Esophagus squamous epithelium (tissue), 5 donors: Measurements from ENCODE around the gene BLOC1S3. TPM values are rescaled to one million over a fixed set of nuclear protein-coding genes. Genes with fewer than 3 reads are reported as not detected.

Source experiments
- DNase-seq: peaks from one replicate; lab custom pipeline; 2025; lab: John Stamatoyannopoulos, UW
- H3K27ac ChIP-seq, 4 donors: fragments of 200-600 bp; sonication (generic); one replicate each; pipeline ENCODE4 v1.5.1; 2016 to 2019; ENCODE audit warnings: mild to moderate bottlenecking in 1 of 4
- H3K27me3 ChIP-seq, 4 donors: fragments of 200-600 bp; sonication (generic); 1 replicate in 3 of 4; 2 replicates in 1 of 4; pipeline versions ENCODE4 v1.5.1 to v1.6.0; 2017 to 2021; ENCODE audit warnings: antibody characterized with exemption in 1 of 4
- H3K36me3 ChIP-seq, 3 donors: fragments of 200-600 bp; sonication (generic); one replicate each; pipeline ENCODE4 v1.5.1; 2016 to 2019
- H3K4me1 ChIP-seq, 3 donors: fragments of 200-600 bp; sonication (generic); one replicate each; pipeline ENCODE4 v1.5.1; 2017 to 2019
- H3K4me3 ChIP-seq, 4 donors: fragments of 200-600 bp; sonication (generic); 1 replicate in 3 of 4; 2 replicates in 1 of 4; pipeline ENCODE4 v1.5.1; 2016 to 2019; ENCODE audit warnings: mild to moderate bottlenecking in 2 of 4, moderate library complexity in 1 of 4
- H3K9me3 ChIP-seq, 3 donors: fragments of 200-600 bp; sonication (generic); one replicate each; pipeline ENCODE4 v1.5.1; 2016 to 2019
- POLR2A ChIP-seq, 4 donors: fragments of 450-650 bp; IDR thresholded peaks; one replicate each; pipeline ENCODE4 v1.6.1; 2017; ENCODE audit warnings: antibody characterized with exemption in 4 of 4, mild to moderate bottlenecking in 4 of 4, moderate library complexity in 3 of 4
- WGBS, 2 donors: methylation state at CpG; one replicate each; pipeline ENCODE4 v1.1.5; 2018; 5-methylcytosine and 5-hydroxymethylcytosine counted together
- intact Hi-C: fragments of 100-400 bp; cut with DNase I; formaldehyde crosslinking; loops from one replicate; pipeline ENCODE4 v1.15.0; 2022
- total RNA-seq, 4 donors: library from RNA; depleted of rRNA; stranded (reverse); fragments of >200 nt; gene quantifications; one replicate each; pipeline ENCODE4 v1.1.0, GENCODE V29; 2016
- TF ChIP-seq, protein P1 (sequence below), 6 experiments: fragments of 450-650 bp in 4 of 6; fragments of 200-600 bp in 2 of 6; sonication (generic) in 2 of 6; IDR thresholded peaks; one replicate each; pipeline ENCODE4 v1.5.1; 2016 to 2019; ENCODE audit warnings: antibody characterized with exemption in 6 of 6, mild to moderate bottlenecking in 4 of 6, moderate library complexity in 4 of 6
- donor health status: DM: yes; HTN: yes; CAD: no.

Gene BLOC1S3
- total RNA-seq, 4 donors from 2014 or later: 7.9 to 18.4 (median 10.4) TPM

DNA sequence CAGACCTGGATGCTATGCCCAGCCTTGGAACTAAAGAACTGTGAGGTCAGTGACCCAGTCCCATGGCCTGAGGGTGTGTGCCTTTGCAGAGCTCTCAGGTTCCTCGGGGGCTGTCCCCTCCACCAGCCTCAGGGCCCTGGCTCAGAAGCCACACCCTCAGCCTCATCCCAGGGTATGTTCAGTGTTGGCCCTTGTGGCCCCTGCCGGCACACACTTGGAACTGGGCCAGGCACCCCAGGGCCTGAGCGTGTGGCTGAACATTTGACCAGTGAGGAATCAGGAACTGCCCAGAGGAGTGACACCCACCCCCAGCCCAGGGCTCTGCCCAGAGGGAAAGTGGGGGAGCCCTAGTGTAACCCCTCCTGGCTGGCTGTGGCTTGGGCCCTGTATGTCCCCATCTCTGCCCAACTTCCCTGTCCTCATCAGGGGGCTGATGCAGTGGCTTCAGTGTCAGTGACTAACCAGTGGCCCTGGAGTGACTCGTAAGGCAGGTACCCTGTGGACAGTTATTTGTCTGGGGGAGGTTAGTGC is 27.8 kb upstream of the BLOC1S3 start:
- Histone ChIP-seq H3K36me3 (peaks cover 0 to 31% (median 6%) of the 10 kb centered on the region in 3 donors), H3K27ac (no peak overlapping the region), H3K9me3 (no peaks in the 10 kb centered on the region), H3K4me1 (peaks cover 33 to 53% (median 33%) of the 10 kb centered on the region in 3 donors), H3K27me3 (peaks cover 0 to 51% (median 3%) of the 10 kb centered on the region in 4 donors), H3K4me3 (no peak overlapping the region)
- WGBS, 2 donors: 41% methylated on average over 3 of the region's 4 CpGs; no CpG with 5 or more reads in 1 of the 2 donors
- intact Hi-C loops: no loop called here
- TF ChIP-seq, protein P1, sequence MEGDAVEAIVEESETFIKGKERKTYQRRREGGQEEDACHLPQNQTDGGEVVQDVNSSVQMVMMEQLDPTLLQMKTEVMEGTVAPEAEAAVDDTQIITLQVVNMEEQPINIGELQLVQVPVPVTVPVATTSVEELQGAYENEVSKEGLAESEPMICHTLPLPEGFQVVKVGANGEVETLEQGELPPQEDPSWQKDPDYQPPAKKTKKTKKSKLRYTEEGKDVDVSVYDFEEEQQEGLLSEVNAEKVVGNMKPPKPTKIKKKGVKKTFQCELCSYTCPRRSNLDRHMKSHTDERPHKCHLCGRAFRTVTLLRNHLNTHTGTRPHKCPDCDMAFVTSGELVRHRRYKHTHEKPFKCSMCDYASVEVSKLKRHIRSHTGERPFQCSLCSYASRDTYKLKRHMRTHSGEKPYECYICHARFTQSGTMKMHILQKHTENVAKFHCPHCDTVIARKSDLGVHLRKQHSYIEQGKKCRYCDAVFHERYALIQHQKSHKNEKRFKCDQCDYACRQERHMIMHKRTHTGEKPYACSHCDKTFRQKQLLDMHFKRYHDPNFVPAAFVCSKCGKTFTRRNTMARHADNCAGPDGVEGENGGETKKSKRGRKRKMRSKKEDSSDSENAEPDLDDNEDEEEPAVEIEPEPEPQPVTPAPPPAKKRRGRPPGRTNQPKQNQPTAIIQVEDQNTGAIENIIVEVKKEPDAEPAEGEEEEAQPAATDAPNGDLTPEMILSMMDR (IDR thresholded peaks at IDR 0.05): no peak
- no peak for TF ChIP-seq POLR2A (IDR thresholded peaks at IDR 0.05)
- no peak for DNase-seq

DNA sequence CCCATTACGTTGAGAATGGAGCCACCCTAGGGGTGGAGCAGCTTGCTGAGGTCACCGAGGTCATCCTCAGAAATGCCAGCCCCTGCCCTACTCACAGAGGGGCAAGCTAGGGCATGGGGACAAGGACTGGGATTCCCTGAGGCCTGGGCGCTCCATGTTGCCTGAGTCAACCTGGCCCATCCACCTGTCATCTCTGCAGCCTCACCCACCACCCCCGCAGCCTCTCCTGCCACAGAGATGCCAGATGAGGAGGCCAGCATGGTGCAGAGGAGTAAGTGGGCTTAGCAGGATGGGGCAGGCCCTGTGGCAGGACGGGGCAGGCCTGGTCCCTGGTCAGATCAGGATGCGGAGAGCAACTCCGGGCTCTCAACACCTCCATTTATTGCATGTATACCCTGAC is 27.3 kb upstream of the BLOC1S3 start:
- peaks cover 38 to 58% (median 38%) of the 10 kb centered on the region in 3 donors for H3K4me1 ChIP-seq
- peaks cover 0 to 26% (median 4%) of the 10 kb centered on the region in 3 donors for H3K36me3 ChIP-seq
- peaks cover 0 to 51% (median 3%) of the 10 kb centered on the region in 4 donors for H3K27me3 ChIP-seq
- TF ChIP-seq POLR2A (IDR thresholded peaks at IDR 0.05): no peak
- TF ChIP-seq, protein P1 (IDR thresholded peaks at IDR 0.05): no peak
- no peak overlapping the region for H3K27ac ChIP-seq
- intact Hi-C loops: no loop called here
- no peak for DNase-seq
- H3K9me3 ChIP-seq: no peaks in the 10 kb centered on the region
- H3K4me3 ChIP-seq: no peak overlapping the region
- WGBS, 2 donors: 59% methylated on average over 3 of the region's 7 CpGs; no CpG with 5 or more reads in 1 of the 2 donors

DNA sequence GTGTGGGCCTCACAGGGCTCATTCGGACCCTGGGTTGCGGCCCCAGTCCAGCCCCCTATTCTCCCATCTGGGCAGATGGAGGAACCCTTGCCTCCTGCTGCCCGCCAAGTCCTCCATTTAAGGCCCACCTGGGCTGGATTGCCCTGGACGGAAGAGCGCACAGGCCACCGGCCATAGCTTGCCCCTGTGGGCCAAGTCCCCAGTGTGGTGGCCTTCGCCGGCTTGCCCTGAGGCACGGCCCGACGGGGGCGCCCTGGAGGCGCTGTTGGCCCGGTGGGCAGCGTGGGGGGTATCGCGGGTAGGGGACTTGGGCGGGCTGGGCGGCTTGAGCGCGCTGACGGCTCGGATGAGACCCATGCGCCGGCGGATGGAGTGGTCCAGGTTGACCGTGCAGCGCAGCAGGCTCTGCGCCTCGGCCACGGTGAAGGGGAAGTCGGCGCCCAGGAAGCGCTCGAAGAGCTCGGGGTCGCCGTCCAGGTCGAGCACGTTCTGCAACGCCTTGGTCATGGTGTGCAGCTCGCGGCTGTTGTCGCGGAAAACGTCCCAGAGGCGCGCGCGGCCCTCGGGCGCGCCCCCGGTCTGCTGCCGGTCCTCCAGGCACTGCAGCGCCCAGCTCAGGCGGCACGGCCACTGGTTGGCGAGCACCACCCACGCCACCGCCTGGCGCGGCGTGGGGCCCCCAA is 26.6 kb upstream of the BLOC1S3 start:
- no peak for DNase-seq
- TF ChIP-seq POLR2A (IDR thresholded peaks at IDR 0.05): no peak
- TF ChIP-seq, protein P1 (IDR thresholded peaks at IDR 0.05): no peak
- H3K4me3 ChIP-seq: peak overlapping the region in 3 of 4 donors; percentile 11 to 56 (median 32)
- H3K9me3 ChIP-seq: no peaks in the 10 kb centered on the region
- H3K27ac ChIP-seq: no peak overlapping the region
- intact Hi-C loops: no loop called here
- H3K4me1 ChIP-seq: peaks cover 41 to 65% (median 43%) of the 10 kb centered on the region in 3 donors
- peaks cover 0 to 51% (median 3%) of the 10 kb centered on the region in 4 donors for H3K27me3 ChIP-seq
- WGBS, 2 donors: 5 to 80% methylated on average over 2 to 8 of the region's 64 CpGs
- H3K36me3 ChIP-seq: peaks cover 0 to 19% (median 0%) of the 10 kb centered on the region in 3 donors

DNA sequence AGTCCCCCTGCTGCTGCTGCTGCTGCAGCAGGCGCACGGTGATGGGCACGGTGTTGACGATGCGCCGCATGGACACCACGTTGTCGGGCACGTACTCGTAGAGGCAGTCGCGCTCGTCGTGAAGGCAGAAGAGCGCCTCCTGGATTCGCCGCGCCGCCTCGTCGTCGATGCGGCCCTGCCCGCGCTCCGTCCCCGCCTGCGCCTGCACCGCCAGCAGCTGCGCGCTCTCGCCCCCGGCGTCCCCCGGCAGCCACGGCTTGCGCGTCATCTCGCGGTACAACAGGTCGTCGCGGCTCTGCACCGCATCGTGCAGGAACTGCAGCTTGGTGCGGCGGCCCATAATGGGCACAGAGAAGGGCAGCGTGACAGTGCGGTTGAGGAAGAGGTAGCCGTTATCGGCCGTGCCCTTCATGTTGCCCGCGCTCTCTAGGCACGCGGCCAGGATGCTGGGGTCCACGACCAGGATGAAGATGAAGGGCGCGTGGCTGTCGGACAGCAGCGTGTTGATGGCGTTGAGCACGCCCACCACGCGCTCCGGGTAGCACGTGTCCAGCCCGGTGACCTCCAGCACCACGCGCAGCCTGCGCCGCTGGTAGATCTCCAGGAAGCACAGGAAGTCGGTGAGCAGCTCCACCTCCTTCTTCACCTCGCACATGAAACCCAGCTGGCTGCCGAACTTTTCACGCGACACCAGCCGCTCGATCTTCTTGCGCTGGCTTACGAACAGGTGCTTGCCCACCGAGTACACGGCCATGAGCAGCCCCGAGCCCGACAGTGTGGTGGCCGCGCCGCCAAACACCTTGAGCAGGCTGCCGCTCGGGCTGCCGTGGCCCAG is 25.9 kb upstream of the BLOC1S3 start:
- Histone ChIP-seq H3K4me3 (peak overlapping the region; percentile 7 to 56 (median 22)), H3K27ac (peak overlapping the region in 2 of 4 donors; percentile 17 to 25), H3K27me3 (peaks cover 0 to 51% (median 3%) of the 10 kb centered on the region in 4 donors), H3K36me3 (peaks cover 0 to 12% (median 0%) of the 10 kb centered on the region in 3 donors), H3K9me3 (no peaks in the 10 kb centered on the region), H3K4me1 (peaks cover 43 to 72% (median 45%) of the 10 kb centered on the region in 3 donors)
- intact Hi-C loops: no loop called here
- DNase-seq: no peak
- no peak for TF ChIP-seq POLR2A (IDR thresholded peaks at IDR 0.05)
- TF ChIP-seq, protein P1 (IDR thresholded peaks at IDR 0.05): no peak
- 7 to 30% methylated on average over 6 to 9 of the region's 91 CpGs for WGBS, 2 donors
